DMS53 treated with DMSO at 0.1 percent for 48 hours (cell line): ENCODE results near the gene RALGAPB.

Experiments
- DNase-seq: peaks from one replicate; lab custom pipeline; 2025; ENCODE audit not compliant: unreplicated experiment; lab: John Stamatoyannopoulos, UW

The RALGAPB gene

DNA sequence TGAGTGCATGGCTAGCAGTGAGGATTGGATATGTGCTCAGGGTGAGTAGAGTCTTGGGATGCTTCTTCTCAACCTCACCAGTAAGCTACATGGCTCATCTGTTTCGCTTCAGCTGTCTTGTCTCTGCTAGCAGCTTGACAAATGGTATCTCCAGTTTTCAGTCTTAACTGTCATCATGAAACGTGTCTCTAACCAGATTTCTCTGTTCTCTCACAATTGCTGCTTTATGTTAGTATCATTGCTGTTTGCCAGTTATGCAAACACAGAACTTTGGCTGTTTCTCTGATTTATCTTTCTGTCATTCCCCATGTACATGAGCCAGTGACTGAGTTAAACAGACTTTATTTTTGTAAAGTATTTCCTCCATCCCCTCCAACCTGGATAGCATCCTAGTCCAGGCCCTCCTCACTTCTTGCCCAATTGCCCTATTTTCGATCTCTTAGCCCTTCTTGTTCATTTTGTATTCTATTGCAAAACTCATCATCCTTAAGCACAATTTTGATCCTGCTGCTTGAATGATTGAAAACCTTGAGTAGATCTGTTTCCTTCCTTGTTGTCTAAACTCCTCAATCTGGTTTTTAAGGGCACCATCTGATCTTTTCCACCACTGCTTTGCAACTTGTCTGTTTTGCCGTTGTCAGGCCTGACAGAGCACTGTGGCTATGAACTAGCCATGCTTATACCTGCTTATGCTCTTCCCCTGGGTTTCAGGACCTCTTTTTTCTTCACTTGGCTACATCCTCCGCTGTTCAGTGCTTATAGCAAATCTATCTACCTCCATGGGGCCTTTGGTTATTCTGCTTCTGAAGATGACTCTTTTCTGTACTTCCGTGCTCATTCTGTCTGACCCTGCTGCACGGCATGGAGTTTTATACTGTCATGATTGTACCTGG lies 70.6 kb downstream of the RALGAPB start:
- DNase-seq, result no peak

DNA sequence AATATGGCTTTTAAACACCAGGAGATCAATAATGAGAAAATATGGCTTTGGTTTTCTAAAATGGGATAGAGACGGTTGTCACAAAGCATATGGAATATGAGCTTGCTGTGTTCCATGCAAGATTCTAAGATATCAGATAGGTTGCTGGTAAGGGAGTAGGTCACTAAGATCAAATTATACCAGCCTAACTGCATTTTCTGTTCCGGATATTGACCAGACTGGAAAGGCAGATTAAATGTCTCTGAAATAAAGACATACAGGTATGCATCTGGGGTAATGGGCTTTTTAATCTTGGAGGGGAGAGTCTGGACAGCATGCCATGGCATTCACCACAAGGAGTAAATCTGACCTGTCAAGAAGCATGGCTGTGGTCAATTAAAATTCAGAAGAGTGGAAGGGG lies 73.1 kb downstream of the RALGAPB start:
- DNase-seq, result no peak

DNA sequence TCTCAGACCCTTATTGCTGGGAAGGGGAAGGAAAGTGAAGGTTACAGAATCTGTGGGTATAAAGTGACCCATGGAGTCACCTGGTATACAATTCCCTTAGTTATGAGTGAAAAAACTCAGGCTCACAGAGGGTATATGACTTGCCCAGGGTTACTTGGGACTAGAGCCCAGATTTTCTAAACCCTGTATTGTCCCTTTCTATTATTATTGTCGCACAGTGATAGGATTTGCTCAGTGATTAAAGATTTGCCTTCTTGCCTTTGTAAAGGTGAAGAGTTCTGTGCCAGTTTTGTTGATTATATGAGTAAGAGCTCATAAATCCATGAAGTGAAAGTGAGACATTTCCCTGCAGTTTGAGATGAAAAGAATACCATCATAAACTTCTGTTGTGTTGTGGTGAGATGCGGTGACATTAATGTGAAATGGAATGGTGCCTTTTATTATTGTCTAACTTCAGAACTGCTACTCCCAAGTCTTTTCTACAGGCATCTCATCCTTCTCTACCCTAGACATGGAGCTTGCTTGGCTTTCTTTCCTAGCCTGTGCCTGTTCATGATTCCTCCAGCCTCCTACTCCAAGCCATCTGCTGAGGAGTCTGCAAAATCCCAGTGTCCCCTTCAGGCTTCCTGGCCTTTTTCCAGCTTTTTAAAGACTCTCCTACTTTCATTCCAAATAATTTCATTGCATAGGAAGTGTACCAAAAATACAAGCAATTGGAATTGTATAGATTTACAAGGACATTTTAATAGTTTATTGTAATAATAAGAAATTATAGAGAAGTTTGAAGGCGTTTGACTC lies 74.8 kb downstream of the RALGAPB start:
- DNase-seq, result no peak

DNA sequence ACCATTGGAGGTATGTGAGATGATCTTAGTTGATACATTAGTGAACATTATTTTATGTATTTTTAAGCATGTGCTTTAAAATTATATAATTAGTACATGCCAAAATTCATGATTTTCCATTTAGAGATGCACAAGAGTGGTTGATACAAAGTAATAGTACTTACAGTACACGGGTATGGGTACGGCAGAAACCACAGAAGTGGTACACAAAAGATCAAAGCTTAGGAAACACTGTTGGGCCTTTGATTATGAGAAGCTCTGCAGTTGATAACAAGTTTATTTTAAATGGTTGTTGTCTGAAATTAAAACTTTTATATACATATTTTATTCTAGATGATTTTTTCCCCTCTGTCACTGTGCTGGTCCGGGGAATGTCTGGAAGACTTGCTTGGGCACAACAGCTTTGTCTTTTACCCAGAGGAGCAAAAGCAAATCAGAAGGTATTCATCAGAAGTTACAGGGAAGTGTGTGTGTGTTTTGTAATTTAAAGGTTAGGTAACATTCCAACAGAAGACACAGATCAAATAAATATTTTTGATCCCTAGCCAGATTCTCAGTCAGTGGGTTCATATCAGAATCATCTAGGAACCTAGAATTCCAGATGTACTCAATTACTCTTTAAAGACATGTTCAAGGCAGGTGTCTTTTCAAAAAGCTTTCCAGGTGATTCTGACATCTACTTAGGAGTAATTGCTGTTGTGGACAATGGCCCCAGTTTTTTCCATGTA lies 75.9 kb downstream of the RALGAPB start:
- DNase-seq, result no peak

DNA sequence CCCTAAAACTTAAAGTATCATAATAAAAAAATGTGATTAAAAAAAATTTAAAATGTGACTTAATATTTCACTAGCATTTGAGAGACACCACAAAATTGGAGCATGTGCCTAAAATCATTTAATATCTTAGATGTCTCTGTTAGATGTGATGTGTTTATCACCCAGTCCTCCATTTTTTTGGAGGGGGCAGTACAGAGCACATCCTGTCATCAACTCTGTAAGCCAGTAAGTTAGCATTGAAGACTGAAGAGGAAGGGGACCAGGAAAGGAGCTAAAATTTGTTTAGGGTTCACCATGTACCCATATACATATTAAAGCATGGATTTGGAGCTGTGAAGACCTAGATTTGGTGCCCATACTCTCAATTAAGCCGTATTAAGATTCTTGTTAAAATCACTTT lies 77.6 kb downstream of the RALGAPB start:
- DNase-seq, result no peak

DNA sequence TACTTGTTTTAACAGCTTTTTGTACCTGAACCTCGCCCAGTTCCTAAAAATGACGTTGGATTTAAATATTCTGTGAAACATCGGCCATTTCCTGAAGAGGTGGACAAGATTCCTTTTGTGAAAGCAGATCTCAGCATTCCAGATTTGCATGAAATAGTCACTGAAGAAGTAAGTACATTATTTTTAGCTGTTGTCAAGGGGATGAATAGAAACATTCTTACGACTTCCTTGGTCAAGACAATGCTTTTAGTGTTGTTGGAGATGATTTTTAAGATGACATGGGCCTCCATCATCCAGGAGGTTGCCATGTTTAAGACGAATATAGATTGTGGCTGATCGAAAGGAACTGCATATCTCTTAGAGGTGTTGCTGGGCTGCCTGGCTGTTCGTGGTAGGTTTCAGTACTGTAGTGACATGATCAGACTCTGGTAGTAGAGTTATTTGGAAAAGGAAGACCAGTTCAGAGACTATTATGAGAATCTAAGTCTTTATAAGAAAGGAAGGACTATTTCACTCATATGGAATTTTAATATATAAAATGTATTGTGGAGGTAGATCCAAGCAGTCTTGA lies 78.5 kb downstream of the RALGAPB start:
- DNase-seq, result no peak

DNA sequence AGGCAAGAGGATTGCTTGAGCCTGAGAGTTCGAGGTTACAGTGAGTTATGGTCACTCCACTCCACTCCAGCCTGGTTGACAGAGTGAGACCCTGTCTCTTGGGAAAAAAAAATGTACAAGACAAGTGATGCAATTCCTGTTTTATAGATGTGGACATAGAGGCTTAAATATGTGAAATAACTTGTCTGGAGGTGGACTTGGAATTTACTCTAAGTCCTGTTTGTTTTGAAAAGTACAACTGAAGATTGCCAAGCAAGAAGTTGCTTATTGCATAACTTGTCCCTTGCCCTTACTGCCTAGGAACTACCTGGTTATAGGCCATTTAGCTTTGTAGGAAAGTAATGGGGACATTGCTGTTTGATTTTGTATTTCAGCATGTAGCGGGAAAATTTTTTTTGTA lies 82.3 kb downstream of the RALGAPB start:
- DNase-seq, result no peak

DNA sequence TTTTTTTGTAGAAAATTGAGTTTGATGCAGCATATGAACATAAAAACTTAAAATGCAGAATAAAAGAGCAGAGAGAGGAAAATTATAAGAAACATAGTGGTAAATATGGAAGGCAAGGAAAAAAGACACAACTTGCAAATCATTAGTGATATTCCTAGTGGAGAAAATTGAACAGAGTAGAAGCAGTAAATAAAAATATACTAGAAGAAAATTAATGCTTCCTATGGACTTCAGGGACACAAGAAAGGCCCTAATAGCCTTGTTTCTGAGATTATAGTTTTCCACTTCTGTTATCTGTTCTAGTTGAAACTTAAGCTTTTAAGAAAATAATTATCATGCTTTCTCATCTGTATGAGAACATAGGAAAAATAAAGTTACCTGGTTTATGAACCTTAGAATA lies 82.8 kb downstream of the RALGAPB start:
- DNase-seq, result no peak

DNA sequence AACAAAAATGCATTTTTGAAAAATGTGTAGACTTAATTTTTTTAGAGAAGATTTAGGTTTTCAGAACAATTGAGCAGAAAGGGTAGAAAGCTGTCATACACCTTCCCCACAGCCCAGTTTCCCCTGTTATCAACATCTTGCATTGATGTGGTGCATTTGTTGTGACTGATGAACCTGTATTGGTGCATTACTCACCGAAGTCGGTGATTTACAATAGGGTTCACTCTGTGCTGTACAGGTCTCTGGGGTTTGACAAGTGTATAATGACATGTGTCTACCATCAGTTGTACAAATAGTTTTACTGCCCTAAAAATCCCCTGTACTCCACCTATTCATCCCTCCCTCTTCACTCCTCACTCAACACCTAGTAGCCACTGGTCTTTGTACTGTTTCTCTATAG lies 84.5 kb downstream of the RALGAPB start:
- no peak for DNase-seq

DNA sequence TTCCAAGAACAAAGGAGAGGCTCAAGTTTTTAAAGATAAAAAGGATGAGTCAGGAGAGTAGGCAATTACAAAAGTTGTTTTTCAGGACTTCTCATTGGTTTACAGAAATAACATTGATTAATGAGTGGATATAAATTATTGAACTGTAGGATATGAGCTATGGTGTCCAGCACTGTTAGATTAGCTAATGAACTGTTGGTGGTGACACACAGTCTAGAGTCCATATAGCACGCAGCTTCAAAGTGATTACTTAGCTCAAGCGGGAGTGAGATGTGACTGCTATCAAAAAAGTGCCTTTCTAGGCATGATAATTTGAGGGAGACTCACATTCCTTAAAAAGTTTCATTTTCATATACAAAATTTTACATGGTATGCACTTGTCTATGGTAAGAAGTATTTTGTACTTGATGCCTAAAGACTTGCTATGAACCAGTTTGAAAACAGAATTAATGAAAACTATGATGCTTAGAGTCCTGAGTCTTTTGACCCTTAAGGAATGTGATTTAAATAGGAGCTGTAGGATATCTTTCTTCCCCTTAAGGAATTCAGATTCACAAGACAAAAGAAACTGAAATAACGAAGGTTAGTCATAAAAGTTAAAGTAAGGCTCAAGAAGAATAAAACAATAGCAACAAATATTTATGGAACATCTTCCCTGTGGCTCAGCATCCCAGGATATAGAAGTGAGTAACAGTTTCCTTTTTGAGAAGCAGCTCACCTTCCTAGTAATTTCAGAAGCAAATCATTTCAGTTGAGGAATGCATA lies 86.1 kb downstream of the RALGAPB start:
- DNase-seq, result no peak

DNA sequence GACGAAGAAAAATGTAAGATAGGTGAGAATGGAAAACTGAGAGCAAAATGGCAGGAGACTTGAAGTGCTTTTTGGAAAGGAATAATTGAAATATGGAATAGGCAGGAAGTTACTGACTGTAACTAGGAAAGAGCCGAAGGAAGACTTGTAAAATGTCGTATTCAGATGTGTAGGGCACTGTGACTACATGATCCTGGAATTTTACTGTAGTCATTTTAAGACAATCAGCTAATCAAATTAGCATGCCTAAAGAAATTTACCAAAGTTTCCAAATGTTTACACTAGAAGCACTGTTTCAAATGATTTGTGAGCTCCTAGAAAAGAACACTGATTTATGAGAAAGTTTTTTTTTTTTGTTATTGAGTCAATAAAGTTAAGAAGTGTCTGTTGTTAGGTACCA lies 87.1 kb downstream of the RALGAPB start:
- DNase-seq, result no peak

DNA sequence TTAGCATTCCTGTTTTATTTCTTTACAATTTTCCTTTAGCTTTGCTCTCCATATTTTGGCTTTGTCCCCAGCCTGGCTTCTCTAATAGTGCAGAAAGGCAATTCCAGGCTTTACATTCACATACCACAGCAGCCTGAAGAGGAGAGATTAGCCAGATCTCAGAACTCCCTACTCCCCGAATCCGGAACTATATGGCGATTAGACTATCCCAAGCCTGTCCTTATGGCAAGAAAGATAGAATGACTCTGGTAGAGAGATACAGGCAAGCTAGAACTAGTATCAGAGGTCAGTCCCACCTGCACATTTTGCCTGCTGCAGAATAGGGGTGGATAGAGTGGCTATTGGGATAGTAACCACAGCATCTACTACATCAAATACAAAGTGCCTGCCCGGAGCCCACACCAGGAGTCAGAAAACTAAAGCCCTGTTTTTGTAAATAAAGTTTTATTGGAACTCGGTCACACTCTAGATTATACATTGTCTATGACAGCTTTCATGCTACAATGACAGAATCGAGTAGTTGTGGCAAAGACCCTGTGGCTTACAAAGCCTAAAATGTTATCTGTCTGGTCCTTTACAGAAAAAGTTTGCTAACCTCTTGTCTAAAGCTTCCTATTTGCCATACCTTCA lies 91.3 kb downstream of the RALGAPB start:
- DNase-seq, result no peak

DNA sequence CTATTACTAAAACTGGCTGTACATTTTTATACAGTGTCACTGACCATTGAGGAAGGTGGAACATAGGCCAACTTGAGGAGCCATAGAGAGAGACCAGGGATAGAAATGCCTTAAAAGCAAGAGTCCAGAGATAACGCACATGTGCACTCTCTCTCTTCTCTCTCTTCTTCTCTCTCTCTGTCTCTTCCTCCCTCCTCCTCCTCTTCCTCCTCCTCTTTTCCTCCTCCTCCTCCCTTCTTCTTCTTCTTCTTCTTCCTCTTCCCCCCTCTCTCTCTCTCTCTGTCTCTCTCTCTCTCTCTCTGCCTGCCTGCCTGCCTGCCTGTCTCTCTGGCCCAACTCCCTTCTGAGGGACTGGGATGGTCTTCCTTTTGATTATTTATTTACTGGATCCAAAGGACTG lies 92.0 kb downstream of the RALGAPB start:
- DNase-seq, result no peak

DNA sequence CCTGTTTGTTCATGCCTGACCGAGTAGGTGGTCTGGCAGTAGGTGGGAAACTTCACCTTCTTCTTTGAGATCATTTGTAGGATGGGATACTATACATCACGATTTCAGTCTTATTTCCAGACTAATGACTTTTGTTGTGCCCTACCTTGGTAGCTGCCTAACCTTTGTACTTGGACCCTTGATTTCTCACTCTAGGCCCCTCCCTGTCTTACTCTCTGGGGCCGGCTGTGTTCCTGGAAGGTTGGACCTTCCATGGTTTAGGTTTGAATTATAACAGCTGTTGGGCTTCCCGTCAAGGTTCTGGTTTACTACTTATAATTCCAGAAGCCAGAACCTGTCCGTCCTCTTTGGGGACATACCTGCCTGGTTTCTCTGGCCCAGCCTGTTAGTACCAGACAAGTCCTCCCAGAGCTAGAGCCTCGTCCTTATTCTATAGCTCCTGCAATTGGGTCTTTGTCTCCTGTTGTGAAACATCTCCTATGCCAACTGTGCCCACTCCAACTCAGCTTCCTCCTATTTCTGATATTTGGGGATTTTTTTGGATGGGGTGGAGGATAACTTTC lies 93.5 kb downstream of the RALGAPB start:
- DNase-seq, result no peak

DNA sequence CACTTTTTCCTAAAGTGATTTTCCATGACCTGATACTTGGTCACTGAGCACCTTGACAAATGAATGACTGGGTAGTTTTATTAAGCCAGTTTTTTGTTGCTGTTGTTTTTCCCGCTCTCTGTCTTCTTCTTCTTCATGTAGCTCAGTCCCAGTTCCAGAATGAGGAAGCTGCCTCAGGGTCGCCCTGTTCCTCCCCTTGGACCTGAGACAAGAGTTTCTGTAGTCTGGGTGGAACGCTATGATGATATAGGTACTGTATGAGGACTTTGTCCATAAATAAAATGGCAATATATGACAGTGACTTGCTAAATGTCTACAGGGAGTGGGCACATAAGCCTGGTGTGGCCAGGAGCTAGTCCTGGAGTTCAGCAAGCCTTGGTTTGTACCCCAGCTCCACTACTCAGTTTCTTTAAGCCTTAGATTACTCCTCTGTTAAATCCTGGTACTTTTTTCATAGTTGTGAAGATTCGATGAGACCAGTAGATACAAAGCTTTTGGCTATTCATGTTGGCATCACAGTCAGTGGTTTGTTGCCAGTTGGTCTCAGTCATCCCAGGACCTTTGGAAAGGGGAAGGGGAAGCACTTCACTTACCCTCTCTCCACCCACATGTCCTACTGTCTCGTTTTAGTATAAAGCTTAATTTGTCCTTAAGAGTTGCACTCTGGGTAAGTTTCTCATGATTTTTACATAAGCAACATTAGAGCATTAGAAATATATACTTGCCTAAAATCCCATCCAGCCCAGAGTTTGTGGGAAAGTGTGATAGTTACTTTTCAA lies 97.3 kb downstream of the RALGAPB start:
- DNase-seq, result no peak

DNA sequence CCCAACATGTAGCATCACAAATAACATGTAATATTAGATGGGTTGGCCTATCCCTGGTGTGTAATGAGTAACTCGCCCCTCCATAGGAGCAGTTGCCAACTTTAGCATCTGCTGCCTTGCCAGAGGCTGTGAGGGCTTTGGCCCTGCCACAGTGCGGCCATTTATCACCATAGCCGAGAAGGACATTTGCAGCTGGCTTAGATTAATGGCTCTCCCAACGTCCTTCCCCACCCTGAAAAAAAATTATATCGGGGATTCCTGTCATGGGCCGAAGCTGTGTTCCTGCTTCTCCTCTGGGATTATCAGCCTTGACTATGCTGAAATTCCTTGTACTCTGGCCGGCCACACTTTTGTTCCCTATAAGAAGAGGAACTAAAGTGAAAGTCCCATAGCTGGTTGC lies 100.8 kb downstream of the RALGAPB start:
- no peak for DNase-seq

DNA sequence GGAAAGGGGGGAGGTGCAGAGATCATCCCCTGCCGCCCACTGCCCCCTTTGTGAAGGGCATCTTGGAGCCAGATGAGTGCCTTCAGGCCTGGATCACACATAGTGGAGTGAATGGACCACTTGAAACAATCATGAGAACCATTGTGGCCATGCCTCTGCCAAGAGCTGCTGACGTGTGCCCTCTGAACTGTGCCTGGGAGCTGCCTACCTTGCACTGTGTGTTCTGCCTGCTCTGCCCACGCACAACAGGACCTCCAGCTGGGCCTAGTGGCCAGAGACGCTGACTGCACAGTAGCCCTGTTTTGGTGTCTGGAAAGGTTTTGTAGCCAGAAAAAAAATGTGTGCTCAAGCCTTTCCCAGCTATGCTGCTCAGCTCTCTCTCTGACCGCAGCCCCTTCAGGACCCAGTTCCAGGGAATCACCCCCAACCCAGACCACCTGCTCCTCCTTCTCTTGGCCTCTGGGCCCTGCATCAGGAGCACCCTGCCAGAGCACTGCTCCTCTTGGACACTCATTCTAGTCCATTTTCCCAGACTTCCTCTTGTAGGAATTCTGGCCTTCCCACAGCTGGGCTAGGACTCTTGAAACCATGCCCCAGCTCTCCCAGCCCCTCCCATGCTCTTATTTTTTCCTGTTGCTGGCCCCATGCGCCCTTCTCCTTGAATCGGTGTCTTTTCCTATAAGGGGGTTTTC lies 106.7 kb downstream of the RALGAPB start:
- DNase-seq, result no peak

DNA sequence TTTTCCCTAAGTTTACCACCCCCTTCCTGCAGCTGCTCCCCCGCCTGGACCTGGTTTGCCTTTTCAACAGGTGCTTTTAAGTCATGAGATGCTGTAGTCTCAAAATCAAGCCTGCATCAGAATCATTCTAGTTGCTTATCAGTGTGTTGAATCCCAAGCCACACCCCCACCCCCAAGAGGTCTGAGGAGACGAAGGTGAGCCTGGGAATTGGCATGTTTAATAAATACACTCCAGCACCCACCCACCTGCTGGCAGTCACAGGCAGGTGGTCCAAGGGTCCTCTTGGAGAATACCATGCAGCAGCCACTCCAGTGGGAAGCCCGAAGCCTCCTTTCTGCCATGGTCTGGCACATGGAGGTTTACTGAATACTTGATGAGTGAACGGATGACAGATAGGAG lies 107.3 kb downstream of the RALGAPB start:
- DNase-seq, result no peak
